Breast epithelium (tissue), 4 donors: ENCODE results near the gene ANGEL1. TPM values are rescaled to one million over a fixed set of nuclear protein-coding genes. Genes with fewer than 3 reads are reported as not detected.

ENCODE experiments used
- DNase-seq, 2 donors: peaks; one replicate each; pipeline ENCODE4 v3.0.0-alpha.2; 2019; ENCODE audit warnings: low spot score in 2 of 2
- H3K27ac ChIP-seq, 2 donors: fragments of 200-600 bp; sonication (generic) in 1 of 2; one replicate each; pipeline ENCODE4 v1.5.1; 2016 to 2019; ENCODE audit warnings: mild to moderate bottlenecking in 1 of 2
- H3K27me3 ChIP-seq, 2 donors: fragments of 200-600 bp; sonication (generic) in 1 of 2; one replicate each; pipeline versions ENCODE4 v1.5.1 to v1.6.0; 2017 to 2019; ENCODE audit warnings: control low read depth in 1 of 2, mild to moderate bottlenecking in 1 of 2
- H3K36me3 ChIP-seq: fragments of 200-600 bp; one replicate; pipeline ENCODE4 v1.5.1; 2019
- H3K4me1 ChIP-seq, 2 donors: fragments of 200-600 bp; sonication (generic); one replicate each; pipeline ENCODE4 v1.5.1; 2016 to 2019; ENCODE audit warnings: control low read depth in 1 of 2
- H3K4me3 ChIP-seq, 3 donors: fragments of 200-600 bp; sonication (generic); 1 replicate in 2 of 3; 2 replicates in 1 of 3; pipeline ENCODE4 v1.5.1; 2016 to 2019; ENCODE audit warnings: mild to moderate bottlenecking in 3 of 3, moderate library complexity in 2 of 3
- H3K9me3 ChIP-seq, 2 donors: fragments of 200-600 bp; sonication (generic) in 1 of 2; one replicate each; pipeline ENCODE4 v1.5.1; 2016 to 2019; ENCODE audit warnings: control low read depth in 1 of 2
- CTCF ChIP-seq, 3 donors: fragments of 450-650 bp; IDR thresholded peaks; one replicate each; pipeline ENCODE4 v1.5.1; 2016 to 2017; ENCODE audit warnings: antibody characterized with exemption in 3 of 3, mild to moderate bottlenecking in 3 of 3, moderate library complexity in 3 of 3
- POLR2A ChIP-seq: fragments of 450-650 bp; IDR thresholded peaks from one replicate; pipeline ENCODE4 v1.6.1; 2016; ENCODE audit warnings: antibody characterized with exemption, mild to moderate bottlenecking, moderate library complexity
- POLR2AphosphoS5 ChIP-seq, 3 donors: sonication (generic); formaldehyde crosslinking; IDR thresholded peaks; one replicate each; pipeline ENCODE4 v1.6.1; 2017; ENCODE audit warnings: antibody characterized with exemption in 3 of 3
- intact Hi-C: fragments of 100-400 bp; cut with DNase I; formaldehyde crosslinking; loops from one replicate; pipeline ENCODE4 v1.15.1; 2023; ENCODE audit warnings: low total_unique reads
- total RNA-seq, 3 donors: library from RNA; depleted of rRNA; stranded (reverse); fragments of >200 nt; gene quantifications; one replicate each; pipeline ENCODE4 v1.1.0, GENCODE V29; 2016

The ANGEL1 gene
- total RNA-seq, 3 donors from 2014 or later = 18.6 to 30.5 (median 24.7) TPM

- Histone ChIP-seq H3K27me3 (no peaks in the 10 kb centered on the region), H3K4me3 (peak overlapping the region; percentile 64 to 98 (median 92)), H3K4me1 (peaks cover 0 to 9% of the 10 kb centered on the region in 2 donors), H3K36me3 (no peaks in the 10 kb centered on the region), H3K9me3 (no peaks in the 10 kb centered on the region), H3K27ac (peak overlapping the region; percentile 27 to 86)
- TF ChIP-seq POLR2AphosphoS5 (IDR thresholded peaks at IDR 0.05) (no peak), POLR2A (no peak), CTCF (IDR thresholded peaks at IDR 0.05) (peak in 2 of 3 donors; percentile 8 to 15)
- DNase-seq = no peak
- intact Hi-C loops = no loop called here
Observed at GRCh38 chr14:76810953-76811400, 1.7 kb downstream of the ANGEL1 start.

GRCh38 chr14:76810525-76810924 lies 2.2 kb downstream of the ANGEL1 start:
- peaks cover 0 to 9% of the 10 kb centered on the region in 2 donors for H3K4me1 ChIP-seq
- H3K9me3 ChIP-seq = no peaks in the 10 kb centered on the region
- H3K27ac ChIP-seq = peak overlapping the region; percentile 27 to 86
- no peaks in the 10 kb centered on the region for H3K27me3 ChIP-seq
- H3K4me3 ChIP-seq = peak overlapping the region in 2 of 3 donors; percentile 92 to 98
- H3K36me3 ChIP-seq = no peaks in the 10 kb centered on the region
- DNase-seq = no peak
- intact Hi-C loops = no loop called here
- TF ChIP-seq POLR2AphosphoS5 (IDR thresholded peaks at IDR 0.05) = no peak
- no peak for TF ChIP-seq POLR2A
- no peak for TF ChIP-seq CTCF (IDR thresholded peaks at IDR 0.05)

- Histone ChIP-seq H3K27ac (no peak overlapping the region), H3K36me3 (no peaks in the 10 kb centered on the region), H3K9me3 (no peaks in the 10 kb centered on the region), H3K4me1 (peaks cover 0 to 9% of the 10 kb centered on the region in 2 donors), H3K4me3 (no peak overlapping the region), H3K27me3 (no peaks in the 10 kb centered on the region)
- DNase-seq = no peak
- TF ChIP-seq CTCF (IDR thresholded peaks at IDR 0.05) = no peak
- intact Hi-C loops = no loop called here
Observed at GRCh38 chr14:76808990-76809389, 3.7 kb downstream of the ANGEL1 start.

GRCh38 chr14:76808011-76808410 lies 4.7 kb downstream of the ANGEL1 start:
- H3K4me3 ChIP-seq = no peak overlapping the region
- TF ChIP-seq POLR2A (no peak), CTCF (IDR thresholded peaks at IDR 0.05) (no peak), POLR2AphosphoS5 (IDR thresholded peaks at IDR 0.05) (no peak)
- no peak for DNase-seq
- peaks cover 7% of the 10 kb centered on the region for H3K36me3 ChIP-seq
- H3K4me1 ChIP-seq = peaks cover 0 to 9% of the 10 kb centered on the region in 2 donors
- no peak overlapping the region for H3K27ac ChIP-seq
- H3K9me3 ChIP-seq = no peaks in the 10 kb centered on the region
- intact Hi-C loops = no loop called here
- no peaks in the 10 kb centered on the region for H3K27me3 ChIP-seq

GRCh38 chr14:76806446-76806845 lies 6.2 kb downstream of the ANGEL1 start:
- no peak for TF ChIP-seq CTCF (IDR thresholded peaks at IDR 0.05)
- TF ChIP-seq POLR2AphosphoS5 (IDR thresholded peaks at IDR 0.05) = no peak
- no peak for TF ChIP-seq POLR2A
- Histone ChIP-seq H3K4me1 (peaks cover 0 to 9% of the 10 kb centered on the region in 2 donors), H3K27me3 (no peaks in the 10 kb centered on the region), H3K9me3 (no peaks in the 10 kb centered on the region), H3K36me3 (peaks cover 12% of the 10 kb centered on the region), H3K27ac (no peak overlapping the region), H3K4me3 (no peak overlapping the region)
- DNase-seq = no peak
- intact Hi-C loops = no loop called here
